Type B pancreatic cell (in vitro differentiated cells): Measurements from ENCODE around the gene NOD2. TPM values are rescaled to one million over a fixed set of nuclear protein-coding genes. Genes with fewer than 3 reads are reported as not detected.

Source experiments
- DNase-seq: peaks from one replicate; pipeline ENCODE4 v3.0.0; 2021; ENCODE audit warnings: mixed read lengths; ENCODE audit not compliant: unreplicated experiment; ENCODE audit errors: extremely low spot score
- H3K27ac Mint-ChIP-seq: 2 replicates; pipeline ENCODE4 v1.8.0; 2021; ENCODE audit warnings: mild to moderate bottlenecking, mixed read lengths
- H3K27me3 Mint-ChIP-seq: 2 replicates; pipeline ENCODE4 v1.8.0; 2021; ENCODE audit warnings: mixed read lengths
- H3K36me3 Mint-ChIP-seq: 2 replicates; pipeline ENCODE4 v1.8.0; 2021; ENCODE audit warnings: mixed read lengths
- H3K4me1 Mint-ChIP-seq: one replicate; pipeline ENCODE4 v1.8.0; 2021; ENCODE audit warnings: mixed read lengths; ENCODE audit not compliant: unreplicated experiment
- H3K4me3 Mint-ChIP-seq: 2 replicates; pipeline ENCODE4 v1.8.0; 2021; ENCODE audit warnings: mild to moderate bottlenecking, mixed read lengths
- H3K9me3 Mint-ChIP-seq: 2 replicates; pipeline ENCODE4 v1.8.0; 2021; ENCODE audit warnings: mixed read lengths
- total RNA-seq: library from RNA; stranded (reverse); gene quantifications from 2 replicates; pipeline ENCODE4 v1.2.1, GENCODE V29; 2021; ENCODE audit warnings: low replicate concordance
- TF ChIP-seq, protein P1 (sequence below): fragments of 200-600 bp; sonication (generic); conservative IDR thresholded peaks from 2 replicates; pipeline ENCODE4 v1.5.0; 2021; ENCODE audit warnings: antibody characterized with exemption, mild to moderate bottlenecking

The NOD2 gene
- total RNA-seq, 1 donor from 2014 or later = 0.31 TPM

GRCh38 chr16:50739031-50739430, 45.6 kb downstream of the NOD2 start:
- H3K36me3 Mint-ChIP-seq = no peaks in the 10 kb centered on the region
- H3K27ac Mint-ChIP-seq = no peak overlapping the region
- H3K27me3 Mint-ChIP-seq = peaks cover 29% of the 10 kb centered on the region
- TF ChIP-seq, protein P1, sequence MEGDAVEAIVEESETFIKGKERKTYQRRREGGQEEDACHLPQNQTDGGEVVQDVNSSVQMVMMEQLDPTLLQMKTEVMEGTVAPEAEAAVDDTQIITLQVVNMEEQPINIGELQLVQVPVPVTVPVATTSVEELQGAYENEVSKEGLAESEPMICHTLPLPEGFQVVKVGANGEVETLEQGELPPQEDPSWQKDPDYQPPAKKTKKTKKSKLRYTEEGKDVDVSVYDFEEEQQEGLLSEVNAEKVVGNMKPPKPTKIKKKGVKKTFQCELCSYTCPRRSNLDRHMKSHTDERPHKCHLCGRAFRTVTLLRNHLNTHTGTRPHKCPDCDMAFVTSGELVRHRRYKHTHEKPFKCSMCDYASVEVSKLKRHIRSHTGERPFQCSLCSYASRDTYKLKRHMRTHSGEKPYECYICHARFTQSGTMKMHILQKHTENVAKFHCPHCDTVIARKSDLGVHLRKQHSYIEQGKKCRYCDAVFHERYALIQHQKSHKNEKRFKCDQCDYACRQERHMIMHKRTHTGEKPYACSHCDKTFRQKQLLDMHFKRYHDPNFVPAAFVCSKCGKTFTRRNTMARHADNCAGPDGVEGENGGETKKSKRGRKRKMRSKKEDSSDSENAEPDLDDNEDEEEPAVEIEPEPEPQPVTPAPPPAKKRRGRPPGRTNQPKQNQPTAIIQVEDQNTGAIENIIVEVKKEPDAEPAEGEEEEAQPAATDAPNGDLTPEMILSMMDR = no peak
- no peak overlapping the region for H3K4me3 Mint-ChIP-seq
- peaks cover 16% of the 10 kb centered on the region for H3K4me1 Mint-ChIP-seq
- peaks cover 6% of the 10 kb centered on the region for H3K9me3 Mint-ChIP-seq
- no peak for DNase-seq

DNA sequence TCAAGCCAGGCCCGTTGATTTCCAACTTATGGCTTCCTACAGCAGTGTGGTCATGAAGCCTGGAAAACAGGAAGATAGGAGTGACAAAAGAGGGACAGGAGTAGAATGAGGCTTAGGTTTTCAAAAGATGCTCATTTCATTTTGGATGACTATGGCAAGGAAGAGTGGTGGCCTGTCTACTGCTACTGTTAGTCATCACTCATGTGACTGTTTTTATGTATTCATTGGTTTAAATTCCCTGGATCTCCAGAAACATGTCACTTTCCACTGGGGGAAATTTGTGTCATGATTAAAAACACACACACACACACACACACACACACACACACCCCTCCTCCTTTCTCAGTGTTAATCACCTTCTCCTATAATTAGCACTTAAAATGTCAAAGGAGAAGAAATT, 47.3 kb downstream of the NOD2 start:
- no peak for DNase-seq
- Mint-ChIP-seq H3K36me3 (no peaks in the 10 kb centered on the region), H3K4me1 (peaks cover 16% of the 10 kb centered on the region), H3K9me3 (no peaks in the 10 kb centered on the region), H3K4me3 (no peak overlapping the region), H3K27ac (no peak overlapping the region), H3K27me3 (peaks cover 19% of the 10 kb centered on the region)
- TF ChIP-seq, protein P1 = no peak

- Mint-ChIP-seq H3K27ac (peak overlapping the region; percentile 93), H3K4me3 (peak overlapping the region; percentile 87)
Observed at GRCh38 chr16:50741225-50741780, 47.9 kb downstream of the NOD2 start.

DNA sequence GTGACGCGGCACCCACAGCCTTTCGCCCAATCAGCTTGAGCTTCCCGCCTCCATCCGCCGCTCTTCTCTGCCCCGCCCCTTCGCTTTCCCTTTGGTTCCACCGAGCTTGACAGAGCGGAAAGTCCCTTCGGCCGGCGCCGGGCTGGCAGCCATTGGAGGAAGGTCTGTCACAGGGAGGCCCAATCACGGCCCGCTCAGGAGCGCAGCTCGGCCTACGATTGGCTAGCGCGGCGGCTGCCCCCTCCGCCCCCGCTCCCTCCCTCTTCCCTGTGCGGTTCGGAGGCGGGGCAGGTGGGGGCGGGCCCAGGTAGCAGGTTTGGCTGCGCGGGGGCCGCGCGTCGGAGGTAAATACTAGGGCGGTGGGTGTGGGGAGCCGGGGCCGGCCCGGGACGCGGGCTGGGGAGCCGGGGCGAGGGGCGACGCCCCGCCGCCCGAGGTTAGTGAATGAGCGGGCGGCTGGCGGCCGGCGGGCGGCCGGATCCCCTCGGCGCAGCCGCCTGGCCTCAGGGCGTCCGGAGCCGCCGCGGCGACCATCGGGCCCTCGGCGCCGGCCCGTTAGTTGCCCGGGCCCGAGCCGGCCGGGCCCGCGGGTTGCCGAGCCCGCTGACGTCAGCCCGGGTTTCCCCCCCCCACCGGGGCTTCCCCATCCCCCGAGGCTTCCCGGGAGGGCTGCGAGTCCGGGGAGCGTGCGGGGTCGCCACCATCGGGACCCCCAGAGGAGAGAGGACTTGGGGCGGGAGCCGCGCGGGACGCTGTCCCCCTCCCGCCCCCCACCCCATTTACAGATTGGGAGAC, 48.6 kb downstream of the NOD2 start, which contains the start of gene CYLD:
TSS of gene CYLD (plus strand) at position 306 of the 795 bp plus-strand sequence. CDS start 7,613 bp downstream, outside the sequence.
- TF ChIP-seq, protein P1 = no peak
- Mint-ChIP-seq H3K27ac (peak within 1 kb of the TSS; percentile 93), H3K27me3 (peaks cover 14% of the 10 kb centered on the region), H3K4me3 (peak within 1 kb of the TSS; percentile 91), H3K9me3 (no peaks in the 10 kb centered on the region), H3K4me1 (peaks cover 16% of the 10 kb centered on the region), H3K36me3 (no peaks in the 10 kb centered on the region)
- DNase-seq = peak; percentile 99

More at GRCh38 chr16:50741225-50741780, 47.9 kb downstream of the NOD2 start:
- Mint-ChIP-seq H3K9me3 (no peaks in the 10 kb centered on the region), H3K4me1 (peaks cover 16% of the 10 kb centered on the region), H3K36me3 (no peaks in the 10 kb centered on the region), H3K27me3 (peaks cover 18% of the 10 kb centered on the region)
- DNase-seq = no peak
- TF ChIP-seq, protein P1 = no peak

GRCh38 chr16:50742576-50743200, 49.3 kb downstream of the NOD2 start:
- Mint-ChIP-seq H3K27ac (peak overlapping the region; percentile 67), H3K36me3 (no peaks in the 10 kb centered on the region), H3K4me3 (peak overlapping the region; percentile 91), H3K4me1 (peaks cover 14% of the 10 kb centered on the region), H3K9me3 (no peaks in the 10 kb centered on the region), H3K27me3 (peaks cover 8% of the 10 kb centered on the region)
- DNase-seq = no peak
- TF ChIP-seq, protein P1 = no peak
